NT2/D1 (cell line): ENCODE data around the gene INPP4B.

Experiments
- DNase-seq: peaks from one replicate; pipeline ENCODE4 v3.0.0-alpha.2; 2011; ENCODE audit warnings: low read depth, low spot score
- H3K27me3 ChIP-seq: 2 replicates; pipeline ENCODE4 v1.6.0; 2011; ENCODE audit warnings: mild to moderate bottlenecking; ENCODE audit not compliant: insufficient read length, insufficient read depth
- H3K36me3 ChIP-seq: 2 replicates; pipeline ENCODE4 v1.6.1; 2011; ENCODE audit warnings: mild to moderate bottlenecking, low read length, mixed read lengths; ENCODE audit not compliant: insufficient read depth, insufficient read length
- H3K4me1 ChIP-seq: 2 replicates; pipeline ENCODE4 v1.5.1; 2011; ENCODE audit not compliant: insufficient read depth, insufficient read length
- H3K4me3 ChIP-seq: 2 replicates; pipeline ENCODE4 v1.5.1; 2011; ENCODE audit warnings: low read depth; ENCODE audit not compliant: insufficient read length
- H3K9ac ChIP-seq: 2 replicates; pipeline ENCODE4 v1.6.0; 2011; ENCODE audit warnings: low read depth; ENCODE audit not compliant: insufficient read length
- H3K9me3 ChIP-seq: 2 replicates; pipeline ENCODE4 v1.5.1; 2011; ENCODE audit warnings: mild to moderate bottlenecking, low read length; ENCODE audit not compliant: insufficient read depth
- SUZ12 ChIP-seq: IDR thresholded peaks from 2 replicates; pipeline ENCODE4 v1.6.1; 2011; ENCODE audit not compliant: insufficient read length, insufficient read depth; ENCODE audit errors: extremely low read depth
- YY1 ChIP-seq: IDR thresholded peaks from 2 replicates; pipeline ENCODE4 v1.6.1; 2011; ENCODE audit not compliant: insufficient read length, insufficient read depth
- ZNF274 ChIP-seq: IDR thresholded peaks from 2 replicates; pipeline ENCODE4 v1.6.1; 2011; ENCODE audit warnings: mild to moderate bottlenecking, low read depth, low read length

INPP4B gene

GRCh38 chr4:142278171-142278570 lies 567.9 kb downstream of the INPP4B start:
- Histone ChIP-seq H3K9me3 (no peaks in the 10 kb centered on the region), H3K9ac (no peak overlapping the region), H3K36me3 (no peaks in the 10 kb centered on the region), H3K4me1 (no peaks in the 10 kb centered on the region), H3K4me3 (no peak overlapping the region), H3K27me3 (no peaks in the 10 kb centered on the region)
- no peak for DNase-seq
- TF ChIP-seq ZNF274: no peak
- TF ChIP-seq YY1: no peak
- TF ChIP-seq SUZ12: no peak

- DNase-seq: no peak
- Histone ChIP-seq H3K9me3 (no peaks in the 10 kb centered on the region), H3K4me3 (no peak overlapping the region), H3K27me3 (no peaks in the 10 kb centered on the region), H3K36me3 (no peaks in the 10 kb centered on the region), H3K9ac (no peak overlapping the region), H3K4me1 (no peaks in the 10 kb centered on the region)
- no peak for TF ChIP-seq YY1
- TF ChIP-seq ZNF274: no peak
- TF ChIP-seq SUZ12: no peak
Measured at GRCh38 chr4:142274137-142274536, 572.0 kb downstream of the INPP4B start.

GRCh38 chr4:142272452-142272851 lies 573.6 kb downstream of the INPP4B start:
- Histone ChIP-seq H3K4me1 (no peaks in the 10 kb centered on the region), H3K4me3 (no peak overlapping the region), H3K36me3 (no peaks in the 10 kb centered on the region), H3K27me3 (no peaks in the 10 kb centered on the region), H3K9me3 (no peaks in the 10 kb centered on the region), H3K9ac (no peak overlapping the region)
- TF ChIP-seq SUZ12 (no peak), YY1 (no peak)
- DNase-seq: no peak

- TF ChIP-seq YY1 (no peak), ZNF274 (no peak), SUZ12 (no peak)
- Histone ChIP-seq H3K9me3 (no peaks in the 10 kb centered on the region), H3K4me3 (no peak overlapping the region), H3K9ac (no peak overlapping the region), H3K27me3 (no peaks in the 10 kb centered on the region), H3K36me3 (no peaks in the 10 kb centered on the region), H3K4me1 (no peaks in the 10 kb centered on the region)
- DNase-seq: no peak
Measured at GRCh38 chr4:142271832-142272231, 574.3 kb downstream of the INPP4B start.

GRCh38 chr4:142267101-142267500 lies 579.0 kb downstream of the INPP4B start:
- Histone ChIP-seq H3K9ac (no peak overlapping the region), H3K36me3 (no peaks in the 10 kb centered on the region), H3K4me1 (no peaks in the 10 kb centered on the region), H3K27me3 (no peaks in the 10 kb centered on the region), H3K4me3 (no peak overlapping the region), H3K9me3 (no peaks in the 10 kb centered on the region)
- DNase-seq: no peak
- no peak for TF ChIP-seq SUZ12
- TF ChIP-seq YY1: no peak
- no peak for TF ChIP-seq ZNF274

- DNase-seq: no peak
- TF ChIP-seq SUZ12: no peak
- TF ChIP-seq YY1: no peak
- TF ChIP-seq ZNF274: no peak
- no peaks in the 10 kb centered on the region for H3K36me3 ChIP-seq
- no peak overlapping the region for H3K4me3 ChIP-seq
- H3K4me1 ChIP-seq: no peaks in the 10 kb centered on the region
- no peak overlapping the region for H3K9ac ChIP-seq
- no peaks in the 10 kb centered on the region for H3K9me3 ChIP-seq
- no peaks in the 10 kb centered on the region for H3K27me3 ChIP-seq
Measured at GRCh38 chr4:142265946-142266345, 580.2 kb downstream of the INPP4B start.

- DNase-seq: no peak
- no peaks in the 10 kb centered on the region for H3K27me3 ChIP-seq
- no peaks in the 10 kb centered on the region for H3K4me1 ChIP-seq
- no peaks in the 10 kb centered on the region for H3K9me3 ChIP-seq
- no peak overlapping the region for H3K9ac ChIP-seq
- no peak overlapping the region for H3K4me3 ChIP-seq
- no peaks in the 10 kb centered on the region for H3K36me3 ChIP-seq
- TF ChIP-seq YY1 (no peak), ZNF274 (no peak), SUZ12 (no peak)
Measured at GRCh38 chr4:142265536-142265935, 580.6 kb downstream of the INPP4B start.

- H3K4me1 ChIP-seq: no peaks in the 10 kb centered on the region
- H3K4me3 ChIP-seq: no peak overlapping the region
- TF ChIP-seq ZNF274: no peak
- no peak for TF ChIP-seq YY1
- TF ChIP-seq SUZ12: no peak
- no peak for DNase-seq
- H3K36me3 ChIP-seq: no peaks in the 10 kb centered on the region
- no peak overlapping the region for H3K9ac ChIP-seq
- no peaks in the 10 kb centered on the region for H3K9me3 ChIP-seq
- H3K27me3 ChIP-seq: no peaks in the 10 kb centered on the region
Measured at GRCh38 chr4:142264961-142265360, 581.1 kb downstream of the INPP4B start.
